Measurements from ENCODE around the gene ZBTB7C.

Gene ZBTB7C

GRCh38 chr18:48160622-48161021 lies 248.6 kb downstream of the ZBTB7C start:
- DNase-seq: no peak

- no peak for DNase-seq
Measured at GRCh38 chr18:48159816-48160215, 249.4 kb downstream of the ZBTB7C start.

GRCh38 chr18:48158721-48159120 lies 250.5 kb downstream of the ZBTB7C start:
- DNase-seq: no peak

- no peak for DNase-seq
Measured at GRCh38 chr18:48157956-48158355, 251.2 kb downstream of the ZBTB7C start.

- DNase-seq: no peak
Measured at GRCh38 chr18:48155856-48156255, 253.3 kb downstream of the ZBTB7C start.

- no peak for DNase-seq
Measured at GRCh38 chr18:48154828-48155227, 254.4 kb downstream of the ZBTB7C start.

- DNase-seq: peak in 1 of 2 experiments; percentile 26
Measured at GRCh38 chr18:48153613-48154481, 255.3 kb downstream of the ZBTB7C start.

GRCh38 chr18:48152549-48152948 lies 256.6 kb downstream of the ZBTB7C start:
- no peak for DNase-seq

GRCh38 chr18:48151421-48152065 lies 257.6 kb downstream of the ZBTB7C start:
- DNase-seq: no peak

- DNase-seq: no peak
Measured at GRCh38 chr18:48149020-48149685, 260.0 kb downstream of the ZBTB7C start.

GRCh38 chr18:48142994-48143393 lies 266.2 kb downstream of the ZBTB7C start:
- DNase-seq: no peak

GRCh38 chr18:48142353-48142752 lies 266.8 kb downstream of the ZBTB7C start:
- no peak for DNase-seq

GRCh38 chr18:48140731-48141130 lies 268.5 kb downstream of the ZBTB7C start:
- DNase-seq: no peak

GRCh38 chr18:48139431-48140347 lies 269.5 kb downstream of the ZBTB7C start:
- no peak for DNase-seq

- no peak for DNase-seq
Measured at GRCh38 chr18:48138660-48139430, 270.3 kb downstream of the ZBTB7C start.

GRCh38 chr18:48138210-48138609 lies 271.0 kb downstream of the ZBTB7C start:
- DNase-seq: no peak

GRCh38 chr18:48137374-48138081 lies 271.7 kb downstream of the ZBTB7C start:
- no peak for DNase-seq

GRCh38 chr18:48136827-48137373 lies 272.3 kb downstream of the ZBTB7C start:
- DNase-seq: no peak

- DNase-seq: no peak
Measured at GRCh38 chr18:48136051-48136826, 272.9 kb downstream of the ZBTB7C start.

GRCh38 chr18:48135436-48135966 lies 273.7 kb downstream of the ZBTB7C start:
- no peak for DNase-seq
